ENCODE data around the gene PRAME. TPM values are rescaled to one million over a fixed set of nuclear protein-coding genes. Genes with fewer than 3 reads are reported as not detected.

Gene PRAME
- total and polyA plus RNA-seq, 2 donors (not counting 3 experiments of a cell fraction or from before 2014, with no cell fraction given): 0.07 TPM; not detected in 1

- H3K9me1 ChIP-seq (replicated peaks; ENCODE audit: control insufficient read depth, extremely low read depth, insufficient read depth, low read length): no peaks in the 10 kb centered on the region
- peaks cover 2 to 7% of the 10 kb centered on the region in 2 experiments for H3K27me3 ChIP-seq (ENCODE audit: control insufficient read depth in 2 of 2, insufficient read depth in 2 of 2, low read length in 2 of 2)
- no peak overlapping the region for H2AFZ ChIP-seq (ENCODE audit: low read depth, low read length)
- H3K9ac ChIP-seq (replicated peaks; ENCODE audit: extremely low read depth, insufficient read depth, low read length): no peak overlapping the region
- ChIA-PET POLR2A (no interaction called here), CTCF (interaction anchor here (1.0 to 2.5 kb wide), 2 partner anchors 13 to 40 kb away, joined by 3 to 13 read pairs; partner anchors contain the start of gene PRAME)
- H3K36me3 ChIP-seq (ENCODE audit: control insufficient read depth in 2 of 2, extremely low read depth in 1 of 2, insufficient read depth in 2 of 2, low read length in 2 of 2): no peaks in the 10 kb centered on the region
- no peaks in the 10 kb centered on the region for H3K79me2 ChIP-seq (ENCODE audit: control insufficient read depth, insufficient read depth, low read length)
- no peaks in the 10 kb centered on the region for H3K4me1 ChIP-seq (ENCODE audit: control insufficient read depth, extremely low read depth, insufficient read depth, low read length)
- no peak for DNase-seq (ENCODE audit: low read depth, low spot score)
- H3K4me2 ChIP-seq (ENCODE audit: insufficient read depth, low read length): no peak overlapping the region
- TF ChIP-seq JUN (IDR thresholded peaks at IDR 0.05; ENCODE audit: borderline replicate concordance, insufficient read depth, insufficient read length, low read depth) (no peak), CTCF (IDR thresholded peaks at IDR 0.05; ENCODE audit: extremely low read depth in 1 of 2, insufficient read depth in 1 of 2, low read depth in 1 of 2, low read length in 2 of 2) (no peak), MYC (IDR thresholded peaks at IDR 0.05; ENCODE audit: low read depth, low read length) (no peak), FOS (IDR thresholded peaks at IDR 0.05; ENCODE audit: borderline replicate concordance, insufficient read depth, low read length) (no peak), POLR2AphosphoS5 (IDR thresholded peaks at IDR 0.05; ENCODE audit: insufficient read depth, low read depth, low read length) (no peak), MAX (IDR thresholded peaks at IDR 0.05; ENCODE audit: insufficient read depth, insufficient read length) (no peak), POLR2A (IDR thresholded peaks at IDR 0.05; ENCODE audit: low read depth, low read length) (no peak), GATA2 (IDR thresholded peaks at IDR 0.05; ENCODE audit: insufficient read depth, insufficient read length, low read depth, low read length) (no peak), EZH2 (IDR thresholded peaks at IDR 0.05; ENCODE audit: borderline replicate concordance, low read depth, low read length, severe bottlenecking) (no peak)
- BruUV-seq (replicated peaks): no TSS peak
- H4K20me1 ChIP-seq (replicated peaks; ENCODE audit: control insufficient read depth, extremely low read depth, insufficient read depth, low read length): no peaks in the 10 kb centered on the region
- intact Hi-C loops (cut with micrococcal nuclease): no loop called here
- no peaks in the 10 kb centered on the region for H3K9me3 ChIP-seq (replicated peaks; ENCODE audit: control insufficient read depth, insufficient read depth, low read length)
- dilution Hi-C loops (cut with MboI; ENCODE audit: extremely low pct_ligation_motif_present, low sequenced_read_pairs): no loop called here
- no peak for FAIRE-seq
- H3K27ac ChIP-seq (ENCODE audit: insufficient read depth, low read depth, low read length): no peak overlapping the region
- H3K4me3 ChIP-seq (replicated peaks in 1 of 3; ENCODE audit: insufficient read depth in 1 of 3, low read depth in 1 of 3, low read length in 3 of 3): no peak overlapping the region
Observed at GRCh38 chr22:22546490-22546889, 12.6 kb downstream of the PRAME start.

All from endothelial cell of umbilical vein (primary cell).